SK-MEL-5 (cell line): Measurements from ENCODE around the gene FBXW10B. TPM values are rescaled to one million over a fixed set of nuclear protein-coding genes. Genes with fewer than 3 reads are reported as not detected.
"Not testable (repeated sequence)": the region's sequence is repeated elsewhere in the genome, so short reads cannot be mapped to it uniquely, and the experiment has no call there.

Source experiments
- DNase-seq: peaks from one replicate; pipeline ENCODE4 v3.0.0-alpha.2; 2016; ENCODE audit warnings: low read depth, low spot score
- in situ Hi-C: cut with HindIII; loops from 2 replicates; pipeline ENCODE4 v1.10.0; 2016; ENCODE audit warnings: low sequenced_read_pairs, high pct_unique_total_duplicates, low pct_unique_long_range_greater_than_20kb
- polyA plus RNA-seq, 2 experiments: library from polyadenylated mRNA; depleted of rRNA; stranded (reverse); fragments of >200 nt; gene quantifications; 2 replicates each; pipeline ENCODE4 v1.2.3, GENCODE V29; 2015
- total RNA-seq: library from RNA; depleted of rRNA; stranded (reverse); fragments of >200 nt; shearing (Covaris generic); gene quantifications from 2 replicates; pipeline ENCODE4 v1.2.3, GENCODE V29; 2014; rRNA removed

FBXW10B gene, protein sequence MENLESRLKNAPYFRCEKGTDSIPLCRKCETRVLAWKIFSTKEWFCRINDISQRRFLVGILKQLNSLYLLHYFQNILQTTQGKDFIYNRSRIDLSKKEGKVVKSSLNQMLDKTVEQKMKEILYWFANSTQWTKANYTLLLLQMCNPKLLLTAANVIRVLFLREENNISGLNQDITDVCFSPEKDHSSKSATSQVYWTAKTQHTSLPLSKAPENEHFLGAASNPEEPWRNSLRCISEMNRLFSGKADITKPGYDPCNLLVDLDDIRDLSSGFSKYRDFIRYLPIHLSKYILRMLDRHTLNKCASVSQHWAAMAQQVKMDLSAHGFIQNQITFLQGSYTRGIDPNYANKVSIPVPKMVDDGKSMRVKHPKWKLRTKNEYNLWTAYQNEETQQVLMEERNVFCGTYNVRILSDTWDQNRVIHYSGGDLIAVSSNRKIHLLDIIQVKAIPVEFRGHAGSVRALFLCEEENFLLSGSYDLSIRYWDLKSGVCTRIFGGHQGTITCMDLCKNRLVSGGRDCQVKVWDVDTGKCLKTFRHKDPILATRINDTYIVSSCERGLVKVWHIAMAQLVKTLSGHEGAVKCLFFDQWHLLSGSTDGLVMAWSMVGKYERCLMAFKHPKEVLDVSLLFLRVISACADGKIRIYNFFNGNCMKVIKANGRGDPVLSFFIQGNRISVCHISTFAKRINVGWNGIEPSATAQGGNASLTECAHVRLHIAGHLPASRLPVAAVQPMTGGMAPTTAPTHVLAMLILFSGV
- 0.16 TPM in 1 of 2 replicates, not detected in the other for total RNA-seq
- not detected in 2 replicates for polyA plus RNA-seq (2015; cell fraction: cytosol; rRNA removed)
- polyA plus RNA-seq (2015; cell fraction: nucleus; rRNA removed), result 0.23 and 2.1 TPM in 2 replicates

DNA sequence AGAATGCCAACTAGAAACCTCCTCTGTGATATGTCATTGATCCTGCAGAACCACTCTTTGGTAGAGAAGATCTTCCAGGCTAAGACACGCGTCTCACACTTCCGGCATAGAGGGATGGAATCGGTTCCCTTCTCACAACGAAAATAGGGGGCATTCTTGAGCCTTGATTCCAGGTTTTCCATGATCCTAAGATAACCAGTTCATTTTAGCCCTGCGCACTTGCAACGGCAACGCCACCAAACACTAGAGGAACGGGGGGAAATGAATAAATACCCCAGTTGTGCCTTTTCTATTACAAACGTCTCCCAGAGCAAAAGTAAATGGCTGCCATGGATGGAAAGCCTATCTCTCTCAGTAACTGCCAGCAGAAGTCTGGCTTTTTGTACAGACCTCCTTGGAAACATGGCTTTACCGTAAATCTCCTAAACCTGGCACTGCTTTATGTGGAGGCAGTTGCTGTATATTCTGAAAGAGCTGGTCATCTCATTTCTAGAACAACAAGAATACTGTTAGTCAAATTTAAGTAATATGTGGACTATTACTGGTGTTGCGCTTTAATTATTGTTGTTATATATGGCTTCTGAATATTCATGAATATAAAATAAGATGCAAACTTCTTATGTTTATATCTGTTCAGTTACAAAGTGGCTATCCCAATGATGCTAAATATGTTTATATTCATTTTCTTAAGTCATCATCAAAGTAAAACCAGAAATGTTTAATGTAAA lies at the start of gene FBXW10B:
TSS of gene FBXW10B (minus strand) at position 374 of the 728 bp plus-strand sequence. CDS start at position 182, 192 bp downstream.
- in situ Hi-C loops, DNase-seq: not testable (repeated sequence)

DNA sequence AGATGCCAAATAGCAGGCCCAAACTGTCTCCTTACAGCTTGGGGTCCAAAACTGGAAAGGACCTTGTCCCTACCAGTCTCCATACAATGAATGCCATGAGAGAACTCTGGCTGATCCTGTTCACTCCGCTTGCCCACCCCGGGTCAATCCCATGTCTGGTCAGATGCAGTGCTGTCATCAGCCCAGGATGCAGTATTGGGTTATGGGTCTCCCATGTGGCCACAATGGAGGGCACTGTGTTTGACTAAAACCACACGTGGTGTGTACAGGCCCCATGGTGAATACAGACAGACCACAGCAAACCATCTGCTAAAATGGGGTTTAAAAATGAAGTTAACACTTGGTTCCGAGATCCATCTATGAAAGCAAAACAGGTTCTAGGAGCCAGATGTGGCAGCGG lies 44.2 kb upstream of the FBXW10B start:
- DNase-seq, result no peak
- in situ Hi-C loops, result no loop called here

DNA sequence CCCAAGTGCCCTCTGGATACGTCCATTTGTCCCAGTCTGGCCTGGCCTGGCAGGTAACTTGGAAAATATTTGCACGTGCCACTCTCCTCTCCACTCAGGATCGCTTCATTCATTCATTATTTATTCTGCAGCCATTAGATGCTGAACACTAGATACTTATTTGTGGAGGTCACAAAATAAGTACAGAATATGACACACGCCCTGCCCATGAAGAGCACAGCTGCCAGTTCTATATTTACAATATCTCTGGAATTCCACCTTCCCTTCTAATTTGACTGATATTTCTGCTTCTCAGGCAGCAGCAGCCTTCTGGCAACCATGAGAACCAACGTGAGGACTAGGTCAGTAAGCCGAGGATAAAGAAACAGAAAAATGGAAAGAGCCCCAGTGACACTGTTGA lies 43.7 kb upstream of the FBXW10B start:
- no peak for DNase-seq
- in situ Hi-C loops, result no loop called here

DNA sequence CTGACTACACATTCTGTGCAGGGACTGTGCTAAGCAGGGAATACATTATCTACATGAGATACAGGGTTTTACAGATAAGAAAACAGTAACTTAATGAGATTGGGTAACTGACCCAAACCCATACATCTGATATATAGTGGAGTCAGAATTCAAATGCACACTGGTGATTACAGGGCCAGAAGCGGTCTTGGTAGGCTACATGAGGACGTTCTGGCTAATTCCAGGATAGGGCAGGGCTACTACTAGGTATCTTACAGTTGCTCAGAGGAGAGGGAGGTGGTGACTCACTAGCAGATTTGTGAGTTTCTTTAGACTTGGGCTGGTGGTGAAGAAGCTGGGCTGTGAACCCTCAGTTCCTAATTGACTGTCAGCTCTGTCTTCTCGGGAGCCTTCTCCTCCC lies 43.2 kb upstream of the FBXW10B start:
- in situ Hi-C loops, result no loop called here
- no peak for DNase-seq

DNA sequence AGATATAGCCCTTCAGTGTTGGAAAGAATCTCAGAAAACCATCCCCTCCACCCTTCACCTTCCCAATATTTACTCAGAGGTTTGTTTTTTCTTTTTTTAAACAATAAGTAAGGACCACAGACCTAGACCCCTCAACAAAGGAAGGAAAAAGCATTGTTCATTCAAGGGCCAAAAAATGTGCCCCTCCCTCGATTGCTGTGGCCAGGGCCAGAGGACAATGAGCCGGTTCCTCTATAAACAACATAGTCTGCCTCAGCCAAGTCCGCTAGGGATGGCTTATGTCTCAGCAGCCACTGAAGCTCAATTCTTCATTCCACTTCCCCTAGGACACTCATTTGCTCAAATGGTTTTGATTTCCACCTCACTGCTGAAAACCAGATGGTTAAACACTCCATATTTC lies 40.6 kb upstream of the FBXW10B start:
- in situ Hi-C loops, result no loop called here

DNA sequence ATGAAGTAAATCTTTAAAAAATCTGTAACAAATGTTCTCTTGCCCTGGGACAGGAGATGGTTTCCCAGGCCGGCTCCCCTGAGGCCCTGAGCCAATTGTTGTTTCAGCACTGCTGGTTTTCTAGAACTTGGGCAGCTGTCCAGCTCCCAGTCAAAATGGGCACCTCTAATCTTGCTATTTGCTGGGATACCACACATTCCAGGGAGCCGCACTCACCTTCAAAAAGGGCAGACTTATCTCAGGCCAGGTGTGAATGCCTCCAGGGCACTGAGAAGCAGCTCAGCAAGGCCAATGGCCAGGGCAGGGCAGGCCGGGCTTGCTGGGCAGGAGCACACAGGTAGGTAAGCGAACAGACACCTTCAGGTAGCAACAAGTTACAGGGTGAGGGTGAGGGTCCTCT lies 40.2 kb upstream of the FBXW10B start:
- no peak for DNase-seq
- in situ Hi-C loops, result no loop called here

More for the DNA sequence above, 40.6 kb upstream of the FBXW10B start:
- DNase-seq, result no peak

DNA sequence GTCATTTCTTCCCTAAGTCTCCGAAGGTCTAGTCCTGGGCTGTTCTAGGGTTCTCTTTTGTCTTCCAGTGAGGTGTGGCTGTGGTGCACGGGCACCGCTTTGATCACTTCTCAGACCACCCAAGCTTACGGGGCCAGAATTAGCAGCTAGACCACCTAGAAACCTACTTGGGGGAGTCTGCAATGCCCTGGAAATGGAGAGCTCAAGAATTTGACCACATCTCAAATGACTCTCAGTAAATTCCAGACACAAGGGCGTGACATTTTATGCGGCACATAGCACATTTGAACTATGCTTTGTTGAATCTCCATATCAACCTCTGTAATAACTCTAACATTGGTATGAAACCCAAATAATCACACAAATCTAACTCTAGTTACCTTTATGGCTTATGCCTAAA lies 39.7 kb upstream of the FBXW10B start:
- DNase-seq, result no peak
- in situ Hi-C loops, result no loop called here

DNA sequence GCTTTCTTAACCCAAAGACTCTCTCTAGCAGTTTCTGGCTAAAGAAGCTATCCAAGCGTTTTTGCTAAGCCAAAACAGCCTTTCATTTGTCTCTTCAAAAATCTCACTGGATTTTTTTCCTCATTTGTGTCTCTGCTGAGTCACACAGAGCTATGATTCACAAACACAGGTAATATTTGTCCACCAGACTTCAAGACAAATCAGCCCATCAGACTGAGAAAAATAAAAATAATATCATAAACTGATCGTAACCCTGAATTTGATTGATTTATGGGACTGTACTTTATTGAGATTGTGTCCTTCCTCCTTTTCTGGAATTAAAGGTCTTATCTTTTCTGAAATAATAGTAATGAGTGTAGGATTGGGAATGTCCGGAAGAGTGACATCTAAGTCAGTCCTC lies 38.8 kb upstream of the FBXW10B start:
- in situ Hi-C loops, result no loop called here
- DNase-seq, result no peak

DNA sequence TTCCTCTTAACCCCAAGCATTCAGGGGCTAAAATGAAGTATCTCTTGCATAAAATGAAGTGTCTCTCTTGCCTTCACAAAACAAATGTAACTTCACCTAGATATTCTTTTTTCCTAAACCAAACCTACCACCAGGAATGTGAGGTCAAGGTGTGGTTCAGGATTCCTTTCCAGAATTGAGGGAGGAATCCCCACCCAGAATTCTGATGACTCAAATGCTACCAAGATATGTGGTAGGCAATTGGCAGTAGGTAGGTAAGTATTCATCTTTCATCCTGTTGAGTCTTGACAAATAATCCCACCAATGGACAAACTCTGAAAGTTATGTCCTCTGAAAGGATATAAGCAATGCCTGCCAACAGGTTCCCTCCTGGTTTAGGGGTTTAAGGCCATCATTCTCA lies 38.4 kb upstream of the FBXW10B start:
- in situ Hi-C loops, result no loop called here
- no peak for DNase-seq

DNA sequence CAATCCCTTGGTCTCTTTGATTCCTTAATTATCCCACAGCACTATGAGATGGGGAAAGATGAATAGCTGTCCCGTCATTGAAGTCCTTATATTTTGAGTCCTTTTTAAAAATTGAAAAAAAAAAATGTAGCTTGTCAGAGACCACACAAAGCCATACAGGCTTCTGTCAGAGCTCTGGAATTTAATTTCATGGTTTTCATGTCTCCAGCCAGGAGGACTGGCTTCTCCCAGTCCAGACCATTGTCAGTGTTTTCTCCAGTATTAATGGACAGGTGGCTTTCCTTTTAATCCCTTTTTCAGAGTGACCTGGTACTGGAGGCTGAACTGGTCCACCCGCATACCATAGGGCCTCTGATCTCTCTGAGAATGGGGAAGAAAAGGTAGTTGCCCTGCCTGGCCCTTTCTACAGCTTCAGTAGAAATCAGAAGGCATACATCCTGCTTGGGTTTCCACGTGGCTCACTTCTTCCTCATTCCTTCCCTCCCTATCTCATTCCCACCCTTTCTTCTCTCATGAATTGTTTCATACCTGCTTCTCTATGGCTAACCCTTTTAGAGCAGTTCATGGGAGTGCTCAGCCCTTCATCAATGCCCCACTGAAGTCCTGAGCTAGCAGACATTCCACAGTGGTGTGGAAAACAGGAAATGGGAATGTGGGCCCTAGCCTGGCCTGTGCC lies 35.5 kb upstream of the FBXW10B start:
- no peak for DNase-seq
- in situ Hi-C loops, result no loop called here

DNA sequence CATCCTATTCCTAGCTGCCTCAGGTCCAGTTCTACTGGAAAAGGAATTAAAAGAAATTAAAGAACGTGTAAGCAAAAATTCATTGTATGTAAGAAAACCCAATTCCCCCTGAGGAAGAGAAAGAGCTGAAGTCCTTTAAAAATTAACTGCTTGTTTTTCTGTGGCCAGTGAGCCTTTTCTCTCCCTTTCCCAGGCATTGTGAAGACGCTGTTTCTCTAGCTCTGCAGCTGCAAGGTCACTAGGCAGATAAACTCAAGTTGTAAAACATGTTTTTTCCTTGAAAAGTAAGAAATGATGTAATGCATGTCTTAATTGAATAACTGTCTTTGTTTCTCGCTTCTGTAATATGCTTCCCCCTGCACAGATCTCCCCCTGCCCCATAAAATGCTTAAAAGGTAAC lies 34.9 kb upstream of the FBXW10B start:
- in situ Hi-C loops, DNase-seq: not testable (repeated sequence)

DNA sequence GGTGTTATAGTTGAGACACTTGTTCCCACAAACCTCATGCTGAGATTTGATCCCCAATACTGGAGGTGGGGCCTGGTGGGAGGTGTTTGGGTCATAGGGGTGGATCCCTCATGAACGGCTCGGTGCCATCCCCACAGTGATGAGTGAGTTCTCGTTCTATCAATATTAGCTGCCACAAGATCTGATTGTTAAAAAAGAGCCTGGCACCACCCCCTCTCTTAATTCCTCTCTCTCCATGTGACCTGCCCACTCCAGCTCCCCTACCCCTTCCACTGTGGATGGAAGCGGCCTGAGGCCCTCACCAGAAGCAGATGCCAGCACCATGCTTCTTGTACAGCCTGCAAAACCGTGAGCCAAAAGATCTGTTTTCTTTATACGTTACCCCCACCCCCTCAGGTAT lies 33.5 kb upstream of the FBXW10B start:
- in situ Hi-C loops, result no loop called here
- no peak for DNase-seq

DNA sequence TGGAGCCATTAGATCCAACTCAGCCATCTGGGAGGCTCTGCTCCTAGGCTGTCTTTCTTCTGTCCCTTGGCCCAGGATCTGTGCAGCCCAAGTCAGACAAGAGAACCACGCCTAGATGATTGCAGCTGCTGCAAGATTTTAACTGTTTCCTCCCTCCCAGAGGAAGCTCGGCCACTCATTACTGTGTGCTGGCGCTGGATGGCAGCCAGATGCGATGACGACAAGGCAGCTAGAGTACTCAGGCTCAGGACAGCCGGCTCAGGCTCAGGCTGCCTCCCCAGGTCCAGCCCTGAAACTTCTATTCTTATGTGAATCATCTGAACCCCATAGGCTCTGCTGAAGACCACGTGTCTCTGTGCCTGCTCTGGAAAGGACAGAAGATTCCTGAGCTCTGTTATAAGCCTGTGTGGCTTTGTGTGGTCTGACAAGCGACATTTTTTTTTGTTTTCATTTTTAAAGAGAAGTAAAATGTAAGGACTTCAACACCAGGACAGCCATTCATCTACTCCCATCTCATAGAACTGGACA lies 32.1 kb upstream of the FBXW10B start:
- DNase-seq, result peak; percentile 89
- in situ Hi-C loops, result no loop called here

DNA sequence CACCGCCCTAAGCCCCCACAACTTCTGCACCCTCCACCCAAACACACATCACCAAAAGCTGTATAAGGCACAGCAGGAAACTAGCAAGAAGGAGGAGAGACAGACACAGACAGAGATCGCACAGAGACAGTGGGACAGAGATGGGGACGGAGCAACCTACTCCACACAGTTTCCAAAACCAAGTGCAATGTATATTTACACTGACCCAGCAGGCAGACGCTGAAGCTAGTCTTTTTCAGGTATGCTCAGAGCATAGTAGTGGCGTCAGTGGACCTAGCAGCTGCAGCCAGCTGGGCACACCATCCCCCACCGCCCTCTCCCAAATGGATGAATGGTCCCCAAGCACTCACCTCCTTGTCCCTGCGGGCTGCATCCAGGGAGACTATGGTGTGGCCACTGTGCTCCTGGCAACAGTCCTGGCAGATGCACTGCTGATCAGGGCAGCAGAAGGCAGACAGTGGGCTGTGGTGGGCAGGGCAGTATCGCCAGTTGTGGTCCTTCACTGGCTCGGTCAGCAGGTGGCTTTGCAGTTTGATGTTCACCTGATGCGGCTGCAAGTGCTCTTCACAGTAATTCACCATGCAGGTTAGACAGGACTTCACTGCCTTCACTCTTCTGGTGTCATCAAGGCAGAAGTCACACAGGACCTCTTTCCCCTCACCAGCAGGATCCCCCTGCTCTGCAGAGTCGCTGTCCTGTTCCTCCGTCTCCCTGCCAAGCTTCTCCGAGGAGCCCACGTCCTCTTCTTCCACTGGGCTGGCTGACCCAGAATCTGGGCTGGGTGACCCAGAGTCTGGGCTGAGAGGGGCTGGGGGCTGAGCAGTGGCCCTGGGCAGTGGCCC lies 31.5 kb upstream of the FBXW10B start:
- no peak for DNase-seq
- in situ Hi-C loops, result no loop called here

DNA sequence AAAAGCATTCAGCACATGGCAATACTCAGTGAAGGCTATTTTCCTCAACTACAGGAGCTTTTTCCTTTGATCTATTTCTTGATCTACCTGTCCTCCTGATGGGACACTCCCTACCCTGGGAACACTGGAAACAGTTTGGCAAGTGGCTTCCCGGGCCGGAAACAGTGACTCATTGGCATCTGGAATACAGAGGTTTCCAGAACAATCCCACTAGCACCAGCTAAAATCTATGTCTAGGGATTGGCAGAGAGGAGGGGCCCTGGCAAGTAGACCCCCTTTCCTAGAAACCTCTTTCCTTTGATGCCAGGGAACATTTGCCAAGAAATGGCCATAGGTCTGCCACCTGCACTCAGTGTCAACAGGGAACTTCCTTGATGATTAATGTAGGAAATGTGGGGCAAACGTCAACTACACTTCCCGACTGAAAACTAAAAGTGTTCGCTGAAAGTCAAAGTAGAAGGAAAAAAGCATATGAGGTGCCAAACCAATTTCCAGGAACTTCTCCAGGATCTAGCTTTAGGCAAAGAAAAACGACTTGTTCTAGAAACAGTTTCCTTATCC lies 30.4 kb upstream of the FBXW10B start:
- in situ Hi-C loops, result no loop called here
- DNase-seq, result no peak

DNA sequence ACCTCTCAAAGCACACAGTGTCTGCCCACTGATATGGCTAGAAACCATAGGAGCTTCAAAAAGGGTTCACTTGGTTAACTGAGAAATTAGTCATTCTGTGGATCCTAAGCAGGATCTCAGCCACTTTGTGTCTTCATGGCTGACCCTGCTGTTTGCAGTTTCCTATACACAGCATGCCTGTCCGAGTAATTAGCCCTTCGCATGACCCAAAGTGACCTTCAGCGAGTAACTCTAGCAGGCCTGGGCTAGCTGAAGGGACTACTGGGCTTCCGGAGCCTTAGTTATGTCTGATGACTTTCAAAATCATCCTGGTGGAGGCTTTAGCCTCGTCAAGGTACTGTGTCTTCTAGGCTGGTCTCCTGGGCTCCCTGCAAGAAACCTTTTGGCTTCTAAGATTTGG lies 28.9 kb upstream of the FBXW10B start:
- no peak for DNase-seq
- in situ Hi-C loops, result no loop called here
